GM12891 (cell line): ENCODE measurements around the gene CERK.
"Not testable (repeated sequence)": the region's sequence is repeated elsewhere in the genome, so short reads cannot be mapped to it uniquely, and the experiment has no call there.

Experiments
- DNase-seq: peaks from one replicate; pipeline ENCODE4 v3.0.0; 2011; ENCODE audit warnings: low spot score; ENCODE audit not compliant: insufficient read length
- FAIRE-seq: peaks from 2 replicates; lab custom pipeline; 2011; peaks lifted over from hg19 to GRCh38; lab: Jason Lieb, UNC
- PAX5 ChIP-seq: IDR thresholded peaks from 2 replicates; pipeline ENCODE4 v1.6.1; 2011; ENCODE audit warnings: low read length, moderate library complexity, mild to moderate bottlenecking; ENCODE audit not compliant: insufficient read depth, severe bottlenecking
- POLR2A ChIP-seq: IDR thresholded peaks from 2 replicates; pipeline ENCODE4 v1.6.1; 2011; ENCODE audit warnings: low read depth, low read length, control low read depth
- POLR2AphosphoS5 ChIP-seq: IDR thresholded peaks from 2 replicates; pipeline ENCODE4 v1.6.1; 2011; ENCODE audit warnings: low read depth, low read length, control low read depth
- POU2F2 ChIP-seq: IDR thresholded peaks from 2 replicates; pipeline ENCODE4 v1.6.1; 2011; ENCODE audit warnings: low read depth, mild to moderate bottlenecking, control low read depth, low read length, moderate library complexity
- SPI1 ChIP-seq: IDR thresholded peaks from 2 replicates; pipeline ENCODE4 v1.6.1; 2011; ENCODE audit warnings: low read depth, low read length, control low read depth
- TAF1 ChIP-seq: IDR thresholded peaks from 2 replicates; pipeline ENCODE4 v1.6.1; 2011; ENCODE audit warnings: low read depth, low read length, control low read depth

The CERK gene

GRCh38 chr22:46640293-46641055, 97.6 kb downstream of the CERK start:
- no peak for DNase-seq
- FAIRE-seq = no peak
- TF ChIP-seq POLR2A (no peak), PAX5 (no peak), POLR2AphosphoS5 (no peak), POU2F2 (no peak), TAF1 (no peak)

DNA sequence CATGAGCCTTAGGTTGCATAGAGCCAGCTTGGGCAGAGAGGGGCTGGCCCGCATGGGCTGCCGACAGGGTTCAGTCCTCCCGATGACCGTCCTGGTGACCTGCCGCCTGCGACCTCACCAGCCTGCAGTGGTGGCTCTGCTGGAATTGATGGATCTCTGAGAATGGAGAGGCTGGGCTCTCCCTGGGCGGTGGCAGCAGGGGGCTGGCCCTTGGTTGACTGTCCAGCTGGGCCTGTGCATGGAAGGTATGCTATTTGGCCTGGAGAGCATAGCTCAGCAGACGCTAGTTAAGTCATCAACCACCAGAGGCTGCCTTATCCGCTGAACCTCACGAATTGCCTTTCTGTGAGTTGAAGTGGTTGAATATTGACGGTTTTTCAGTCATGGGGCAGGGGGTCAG, 98.2 kb downstream of the CERK start:
- no peak for DNase-seq
- no peak for TF ChIP-seq POLR2AphosphoS5
- no peak for TF ChIP-seq POU2F2
- TF ChIP-seq SPI1 = no peak
- TF ChIP-seq POLR2A = no peak
- no peak for TF ChIP-seq TAF1
- TF ChIP-seq PAX5 = no peak
- FAIRE-seq = no peak

DNA sequence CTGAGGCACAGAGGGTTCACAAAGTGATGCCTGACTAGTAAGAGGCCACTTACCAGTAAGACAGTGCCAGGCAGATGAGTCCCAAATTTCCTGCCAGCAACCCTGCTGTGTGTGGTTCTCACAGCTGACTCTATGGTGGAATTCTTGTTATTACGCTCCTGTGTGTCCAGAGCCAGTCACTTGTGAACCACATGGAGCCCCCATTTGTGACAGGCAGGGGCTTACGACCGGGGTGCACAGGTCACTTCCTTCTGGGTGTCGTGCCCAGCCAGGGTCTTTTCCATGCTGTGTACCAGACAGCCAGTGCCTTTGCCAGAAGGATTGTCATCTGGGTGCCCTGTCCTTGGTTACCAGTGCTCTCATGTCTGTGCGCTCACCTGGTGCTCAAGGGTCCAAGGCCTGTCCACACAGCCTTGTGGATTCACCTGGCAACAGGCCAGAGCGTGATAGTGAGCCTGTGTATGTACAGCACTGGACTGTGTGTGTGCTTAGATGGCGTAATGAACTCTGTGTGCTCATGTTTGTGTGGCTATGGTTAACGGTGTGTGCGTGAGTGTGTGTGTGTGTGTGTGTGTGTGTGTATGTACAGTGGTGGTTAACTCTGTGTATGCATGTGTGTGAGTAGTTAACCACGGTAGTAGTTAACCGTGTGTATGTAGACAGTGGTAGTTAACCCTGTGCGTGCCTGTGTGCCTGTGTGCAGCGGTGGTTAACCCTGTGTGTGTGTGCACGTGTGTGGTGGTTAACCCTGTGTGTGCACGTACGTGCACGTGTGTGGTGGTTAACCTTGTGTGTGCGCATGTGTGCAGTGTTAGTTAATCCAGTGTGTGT, 99.2 kb downstream of the CERK start:
- peak; percentile 81 for FAIRE-seq
- TF ChIP-seq POLR2AphosphoS5 (no peak), POLR2A (no peak), POU2F2 (no peak), SPI1 (no peak)
- no peak for DNase-seq

DNA sequence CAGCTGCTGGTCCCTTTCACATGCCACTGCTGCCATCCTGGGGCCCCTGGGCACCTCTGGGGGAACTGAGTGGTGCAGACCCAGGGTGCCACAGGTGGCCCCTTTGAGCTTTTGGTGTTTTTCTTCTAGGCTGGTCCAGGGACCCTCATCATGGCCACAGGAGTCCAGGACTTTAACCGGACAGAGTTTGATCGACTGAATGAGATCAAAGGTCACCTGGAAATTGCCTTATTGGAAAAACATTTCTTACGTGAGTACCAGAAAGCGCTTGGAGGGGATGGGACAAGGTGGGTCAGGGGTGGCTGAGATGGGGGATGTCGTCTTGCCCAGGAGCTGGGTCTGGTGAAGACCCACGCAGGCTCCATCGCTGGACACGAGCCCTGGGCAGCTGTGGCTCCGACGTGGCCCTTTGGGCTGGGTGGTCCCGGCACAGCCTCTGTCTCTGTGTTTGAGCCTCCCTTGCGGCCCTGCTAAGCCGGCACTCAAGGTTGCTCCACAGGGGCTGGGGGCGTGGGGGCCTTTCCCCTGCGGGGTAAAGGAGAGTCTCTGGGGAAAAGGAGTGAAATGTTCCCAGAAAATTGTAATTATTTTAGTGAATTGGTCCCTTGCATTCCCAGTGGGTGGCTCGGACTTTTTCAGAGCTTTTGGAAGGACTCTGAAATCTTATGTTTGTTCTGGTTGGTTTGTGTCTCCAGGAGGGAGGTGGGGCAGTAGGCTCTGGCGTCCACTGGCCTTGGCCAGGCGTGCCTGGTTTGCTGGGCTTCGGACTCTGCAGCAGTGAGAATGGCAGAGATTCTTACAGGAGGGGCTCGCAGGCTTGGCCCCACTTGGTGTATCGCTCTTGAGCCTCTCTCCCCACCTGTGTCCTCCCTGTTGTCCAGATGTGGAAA, 100.1 kb downstream of the CERK start:
- FAIRE-seq (no peak), DNase-seq (no peak)
- no peak for TF ChIP-seq POLR2A
- no peak for TF ChIP-seq PAX5
- no peak for TF ChIP-seq POLR2AphosphoS5
- TF ChIP-seq TAF1 = no peak
- TF ChIP-seq SPI1 = no peak
- no peak for TF ChIP-seq POU2F2

DNA sequence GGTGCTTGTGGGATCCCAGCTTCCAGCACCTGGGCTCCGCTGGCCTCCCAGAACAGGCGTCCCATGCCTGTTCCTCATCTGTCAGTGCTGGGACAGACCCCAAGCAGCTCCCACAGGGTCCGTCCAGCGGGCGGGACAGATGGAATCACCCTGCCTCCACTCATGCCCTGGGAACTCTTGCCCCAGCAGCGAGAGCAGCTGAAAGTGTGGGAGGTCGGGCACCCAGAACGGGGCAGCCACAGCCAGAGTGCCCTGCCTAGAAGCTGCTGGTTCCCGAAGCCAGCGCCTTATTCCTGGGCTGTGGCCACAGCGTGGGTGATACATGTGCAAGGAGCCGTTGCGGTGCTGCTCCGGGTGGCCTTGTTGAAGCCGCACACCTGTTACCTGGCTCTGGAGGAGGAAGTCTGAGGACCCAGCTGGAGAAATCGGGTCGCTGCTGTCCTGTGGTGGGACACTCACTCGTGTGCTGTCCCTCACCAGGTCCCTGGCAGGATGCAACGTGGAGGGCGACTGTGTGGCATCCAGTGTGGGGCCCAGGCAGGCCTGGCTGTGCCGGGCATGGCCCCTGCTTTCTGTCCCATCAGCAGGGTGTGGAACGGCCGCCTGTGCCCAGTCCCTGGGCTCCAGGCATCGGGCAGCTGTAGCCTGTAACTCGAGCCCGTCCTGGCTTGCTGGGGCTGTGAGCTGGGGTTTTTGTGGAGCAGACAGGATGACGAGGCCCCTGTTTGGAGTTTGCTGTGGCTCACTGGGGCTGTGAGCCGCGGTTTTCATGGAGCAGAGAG, 101.6 kb downstream of the CERK start:
- FAIRE-seq = no peak
- DNase-seq = no peak
- TF ChIP-seq TAF1 = no peak
- no peak for TF ChIP-seq SPI1
- no peak for TF ChIP-seq POLR2A

GRCh38 chr22:46635756-46636155, 102.3 kb downstream of the CERK start:
- FAIRE-seq = no peak
- TF ChIP-seq POLR2AphosphoS5 (no peak), POU2F2 (no peak), TAF1 (no peak), POLR2A (no peak), SPI1 (no peak), PAX5 (no peak)

DNA sequence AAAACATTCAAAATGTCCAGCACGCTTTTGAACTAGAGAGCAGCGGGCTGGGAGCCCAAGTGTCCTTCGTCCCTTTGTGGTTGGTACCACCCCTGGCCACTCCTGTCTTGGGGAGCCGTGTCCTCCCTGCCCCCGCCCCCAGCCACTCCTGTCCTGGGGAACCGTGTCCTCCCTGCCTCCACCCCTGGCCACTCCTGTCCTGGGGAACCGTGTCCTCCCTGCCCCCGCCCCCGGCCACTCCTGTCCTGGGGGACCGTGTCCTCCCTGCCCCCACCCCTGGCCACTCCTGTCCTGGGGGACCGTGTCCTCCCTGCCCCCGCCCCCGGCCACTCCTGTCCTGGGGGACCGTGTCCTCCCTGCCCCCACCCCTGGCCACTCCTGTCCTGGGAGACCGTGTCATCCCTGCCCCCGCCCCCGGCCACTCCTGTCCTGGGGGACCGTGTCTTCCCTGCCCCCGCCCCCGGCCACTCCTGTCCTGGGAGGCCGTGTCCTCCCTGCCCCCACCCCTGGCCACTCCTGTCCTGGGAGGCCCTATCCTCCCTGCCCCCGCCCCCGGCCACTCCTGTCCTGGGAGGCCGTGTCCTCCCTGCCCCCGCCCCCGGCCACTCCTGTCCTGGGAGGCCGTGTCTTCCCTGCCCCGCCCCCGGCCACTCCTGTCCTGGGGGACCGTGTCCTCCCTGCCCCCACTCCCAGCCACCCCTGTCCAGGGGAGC, 102.9 kb downstream of the CERK start:
- DNase-seq, FAIRE-seq: not testable (repeated sequence)

More at GRCh38 chr22:46635756-46636155, 102.3 kb downstream of the CERK start:
- DNase-seq = no peak
